ENCODE results near the gene ZNF775.

ZNF775 gene

GRCh38 chr7:150368884-150369747 lies 10.0 kb upstream of the ZNF775 start:
- peak; percentile 62 for DNase-seq (ENCODE audit: low read depth)

- DNase-seq (ENCODE audit: low read depth), result no peak
Measured at GRCh38 chr7:150369748-150370501, 9.2 kb upstream of the ZNF775 start.

- peak; percentile 31 for DNase-seq (ENCODE audit: low read depth)
Measured at GRCh38 chr7:150370612-150371071, 8.5 kb upstream of the ZNF775 start.

- no peak for DNase-seq (ENCODE audit: low read depth)
Measured at GRCh38 chr7:150371131-150371995, 7.8 kb upstream of the ZNF775 start.

GRCh38 chr7:150371996-150372270 lies 7.2 kb upstream of the ZNF775 start:
- no peak for DNase-seq (ENCODE audit: low read depth)

GRCh38 chr7:150372271-150373048 lies 6.7 kb upstream of the ZNF775 start:
- no peak for DNase-seq (ENCODE audit: low read depth)

- no peak for DNase-seq (ENCODE audit: low read depth)
Measured at GRCh38 chr7:150373049-150373801, 5.9 kb upstream of the ZNF775 start.

GRCh38 chr7:150374026-150374425 lies 5.1 kb upstream of the ZNF775 start:
- DNase-seq (ENCODE audit: low read depth), result no peak

GRCh38 chr7:150374472-150374871 lies 4.7 kb upstream of the ZNF775 start:
- DNase-seq (ENCODE audit: low read depth), result no peak

GRCh38 chr7:150375662-150376521 lies 3.2 kb upstream of the ZNF775 start:
- no peak for DNase-seq (ENCODE audit: low read depth)

- DNase-seq (ENCODE audit: low read depth), result no peak
Measured at GRCh38 chr7:150376560-150376959, 2.6 kb upstream of the ZNF775 start.

GRCh38 chr7:150377196-150377595 lies 1.9 kb upstream of the ZNF775 start:
- no peak for DNase-seq (ENCODE audit: low read depth)

GRCh38 chr7:150377635-150378034 lies 1.5 kb upstream of the ZNF775 start:
- no peak for DNase-seq (ENCODE audit: low read depth)

- peak; percentile 45 for DNase-seq (ENCODE audit: low read depth)
Measured at GRCh38 chr7:150378115-150378852, 846 bp upstream of the ZNF775 start.

- peak; percentile 14 for DNase-seq (ENCODE audit: low read depth)
Measured at GRCh38 chr7:150379441-150380379, 580 bp downstream of the ZNF775 start.

- DNase-seq (ENCODE audit: low read depth), result no peak
Measured at GRCh38 chr7:150380463-150380862, 1.3 kb downstream of the ZNF775 start.

GRCh38 chr7:150381096-150381495 lies 2.0 kb downstream of the ZNF775 start:
- no peak for DNase-seq (ENCODE audit: low read depth)

- no peak for DNase-seq (ENCODE audit: low read depth)
Measured at GRCh38 chr7:150381785-150382122, 2.6 kb downstream of the ZNF775 start.
